ENCODE measurements around the gene RPA3.

Gene RPA3

DNA sequence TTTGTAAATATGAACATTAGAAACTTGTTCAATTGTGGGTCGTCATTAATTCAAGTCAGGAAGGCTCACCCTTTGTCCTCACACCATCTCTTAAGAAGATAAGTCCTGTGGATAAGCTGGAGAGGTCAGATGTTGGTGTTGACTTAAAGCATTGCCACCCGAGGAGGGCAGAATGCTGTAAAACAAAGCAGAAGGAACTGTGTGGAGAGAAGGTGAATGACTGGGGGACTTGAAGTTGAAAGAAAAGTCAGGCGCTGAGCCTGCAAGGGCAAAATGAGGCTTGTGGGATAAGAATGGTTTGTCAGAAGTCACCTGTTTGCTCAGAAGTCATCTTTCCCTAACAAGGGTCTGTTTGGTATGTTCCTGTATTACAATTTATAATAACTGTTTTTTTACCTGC lies 9.1 kb downstream of the RPA3 start:
- DNase-seq, result no peak
- TF ChIP-seq GATA1 (IDR thresholded peaks at IDR 0.05; ENCODE audit: low read depth, low read length) (no peak), POLR2A (IDR thresholded peaks at IDR 0.05; ENCODE audit: low read length) (no peak)

DNA sequence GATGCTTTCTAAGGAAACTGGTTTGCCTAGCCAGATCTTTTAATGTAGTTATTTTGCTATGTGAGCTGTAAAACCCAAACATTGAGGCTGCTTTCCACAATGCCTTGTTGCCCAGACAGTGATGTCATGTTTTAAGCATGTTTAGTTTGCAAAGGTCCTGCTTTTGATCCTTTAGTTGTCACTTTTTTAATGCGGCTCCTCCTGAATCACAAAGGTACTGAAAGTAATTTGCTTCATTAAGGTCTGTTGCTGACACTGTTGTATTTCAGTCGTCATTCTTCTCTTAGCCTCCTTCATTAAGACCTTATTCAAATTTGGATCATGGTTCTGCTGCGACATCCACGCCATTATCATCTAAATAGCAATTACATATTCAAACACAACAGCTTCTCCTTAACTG lies 10.6 kb downstream of the RPA3 start:
- DNase-seq, result no peak
- no peak for TF ChIP-seq POLR2A (IDR thresholded peaks at IDR 0.05; ENCODE audit: low read length)
- no peak for TF ChIP-seq GATA1 (IDR thresholded peaks at IDR 0.05; ENCODE audit: low read depth, low read length)

DNA sequence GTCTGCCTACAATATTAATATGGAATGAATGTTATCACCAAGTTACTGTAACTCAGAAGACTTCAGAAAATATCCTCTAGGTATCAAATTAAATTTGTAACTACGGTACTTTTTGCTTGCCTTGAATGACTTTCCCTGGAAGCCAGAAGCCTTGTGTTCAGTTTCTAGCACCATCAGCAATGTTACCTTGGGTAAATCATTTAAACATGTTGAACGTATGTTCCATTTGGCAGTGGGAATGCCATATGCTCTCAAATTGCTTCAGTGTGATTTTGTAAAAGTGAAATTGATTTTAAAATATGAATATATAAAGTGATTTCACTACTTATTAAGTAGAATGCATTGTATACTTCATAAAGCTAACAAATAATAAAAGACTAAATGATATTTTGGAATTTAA lies 11.2 kb downstream of the RPA3 start:
- no peak for DNase-seq
- TF ChIP-seq GATA1 (IDR thresholded peaks at IDR 0.05; ENCODE audit: low read depth, low read length), result no peak
- no peak for TF ChIP-seq POLR2A (IDR thresholded peaks at IDR 0.05; ENCODE audit: low read length)

- DNase-seq, result no peak
- TF ChIP-seq POLR2A (IDR thresholded peaks at IDR 0.05; ENCODE audit: low read length) (no peak), GATA1 (IDR thresholded peaks at IDR 0.05; ENCODE audit: low read depth, low read length) (no peak)
Measured at GRCh38 chr7:7706556-7707172, 11.7 kb downstream of the RPA3 start.

GRCh38 chr7:7706101-7706511 lies 12.3 kb downstream of the RPA3 start:
- no peak for TF ChIP-seq GATA1 (IDR thresholded peaks at IDR 0.05; ENCODE audit: low read depth, low read length)
- no peak for TF ChIP-seq POLR2A (IDR thresholded peaks at IDR 0.05; ENCODE audit: low read length)
- DNase-seq, result no peak

- no peak for TF ChIP-seq GATA1 (IDR thresholded peaks at IDR 0.05; ENCODE audit: low read depth, low read length)
- no peak for TF ChIP-seq POLR2A (IDR thresholded peaks at IDR 0.05; ENCODE audit: low read length)
- no peak for DNase-seq
Measured at GRCh38 chr7:7705318-7705717, 13.1 kb downstream of the RPA3 start.

GRCh38 chr7:7704867-7705266 lies 13.5 kb downstream of the RPA3 start:
- TF ChIP-seq POLR2A (IDR thresholded peaks at IDR 0.05; ENCODE audit: low read length) (no peak), GATA1 (IDR thresholded peaks at IDR 0.05; ENCODE audit: low read depth, low read length) (no peak)
- no peak for DNase-seq

DNA sequence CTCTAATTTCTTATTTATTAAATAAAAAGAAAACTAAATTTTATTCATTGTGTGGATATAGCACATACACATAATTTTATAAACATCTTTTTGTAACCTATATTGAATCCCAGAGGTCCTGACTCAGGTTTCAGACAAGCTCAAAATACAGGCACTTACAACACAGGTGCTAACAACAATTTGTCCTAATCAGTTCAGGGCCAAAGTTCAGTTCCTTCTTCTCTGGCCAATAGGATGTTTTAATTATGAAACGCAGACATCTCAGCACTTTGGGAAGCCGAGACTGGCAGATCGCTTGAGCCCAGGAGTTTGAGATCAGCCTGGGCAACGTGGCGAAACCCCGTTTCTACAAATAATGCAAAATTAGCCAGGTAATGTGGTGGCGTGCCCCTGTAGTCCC lies 15.0 kb downstream of the RPA3 start:
- TF ChIP-seq GATA1 (IDR thresholded peaks at IDR 0.05; ENCODE audit: low read depth, low read length), result no peak
- no peak for TF ChIP-seq POLR2A (IDR thresholded peaks at IDR 0.05; ENCODE audit: low read length)

DNA sequence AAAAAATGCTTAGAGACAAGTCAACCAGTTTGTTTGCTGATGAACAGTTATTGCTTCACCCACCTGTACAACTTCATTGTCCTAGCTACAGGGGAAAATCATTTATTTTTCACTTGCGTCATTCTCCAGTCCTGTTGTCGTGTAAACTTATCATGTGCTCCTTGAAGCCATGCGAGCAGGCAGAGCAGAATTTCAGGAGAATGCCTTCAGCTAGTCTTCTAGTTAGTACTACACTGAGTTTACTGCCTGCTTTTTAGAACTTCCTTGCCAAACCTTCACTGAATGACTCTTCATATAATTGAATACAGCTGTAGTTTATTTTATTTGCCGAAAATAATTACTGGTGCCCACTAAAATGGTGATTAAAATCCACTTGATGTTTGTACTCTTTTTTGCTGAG lies 15.6 kb downstream of the RPA3 start:
- DNase-seq, result no peak
- TF ChIP-seq POLR2A (IDR thresholded peaks at IDR 0.05; ENCODE audit: low read length) (no peak), GATA1 (IDR thresholded peaks at IDR 0.05; ENCODE audit: low read depth, low read length) (no peak)

More for the DNA sequence above, 15.0 kb downstream of the RPA3 start:
- DNase-seq, result no peak

DNA sequence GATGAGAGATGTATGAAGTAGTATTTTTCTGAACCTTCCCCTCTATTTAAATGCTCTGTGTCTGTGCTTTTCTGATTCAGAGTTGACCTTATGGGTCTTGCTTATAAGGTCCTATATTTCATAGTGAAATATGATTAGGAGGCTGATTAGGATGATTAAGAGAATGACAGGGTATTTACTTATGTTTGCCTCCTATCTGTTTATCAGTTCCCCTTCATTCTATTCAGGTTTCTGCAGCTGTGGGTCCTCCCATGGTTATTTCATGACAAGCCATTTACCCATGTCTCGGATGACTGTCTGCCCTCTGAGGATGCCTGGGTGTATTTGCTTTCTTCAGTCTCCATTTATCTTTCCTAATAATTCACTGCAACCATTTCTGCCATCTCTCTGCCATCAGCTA lies 16.9 kb downstream of the RPA3 start:
- DNase-seq, result no peak
- no peak for TF ChIP-seq GATA1 (IDR thresholded peaks at IDR 0.05; ENCODE audit: low read depth, low read length)
- no peak for TF ChIP-seq POLR2A (IDR thresholded peaks at IDR 0.05; ENCODE audit: low read length)

GRCh38 chr7:7699970-7700369 lies 18.4 kb downstream of the RPA3 start:
- TF ChIP-seq GATA1 (IDR thresholded peaks at IDR 0.05; ENCODE audit: low read depth, low read length) (no peak), POLR2A (IDR thresholded peaks at IDR 0.05; ENCODE audit: low read length) (no peak)
- DNase-seq, result no peak

- TF ChIP-seq POLR2A (IDR thresholded peaks at IDR 0.05; ENCODE audit: low read length) (no peak), GATA1 (IDR thresholded peaks at IDR 0.05; ENCODE audit: low read depth, low read length) (no peak)
- DNase-seq, result no peak
Measured at GRCh38 chr7:7699380-7699779, 19.0 kb downstream of the RPA3 start.

- no peak for TF ChIP-seq GATA1 (IDR thresholded peaks at IDR 0.05; ENCODE audit: low read depth, low read length)
- TF ChIP-seq POLR2A (IDR thresholded peaks at IDR 0.05; ENCODE audit: low read length), result no peak
- DNase-seq, result no peak
Measured at GRCh38 chr7:7698930-7699329, 19.5 kb downstream of the RPA3 start.

- no peak for TF ChIP-seq GATA1 (IDR thresholded peaks at IDR 0.05; ENCODE audit: low read depth, low read length)
- no peak for TF ChIP-seq POLR2A (IDR thresholded peaks at IDR 0.05; ENCODE audit: low read length)
- DNase-seq, result no peak
Measured at GRCh38 chr7:7696458-7697119, 21.8 kb downstream of the RPA3 start.

GRCh38 chr7:7695111-7695817 lies 23.1 kb downstream of the RPA3 start:
- no peak for TF ChIP-seq GATA1 (IDR thresholded peaks at IDR 0.05; ENCODE audit: low read depth, low read length)
- TF ChIP-seq POLR2A (IDR thresholded peaks at IDR 0.05; ENCODE audit: low read length), result no peak
- no peak for DNase-seq
